Hepatocyte (in vitro differentiated cells): Measurements from ENCODE around the gene GAPT. TPM values are rescaled to one million over a fixed set of nuclear protein-coding genes. Genes with fewer than 3 reads are reported as not detected.

ENCODE experiments used
- DNase-seq: peaks from one replicate; pipeline ENCODE4 v3.0.0-alpha.2; 2016; ENCODE audit warnings: low spot score
- H2AFZ ChIP-seq: fragments of 200-600 bp; sonication (generic); 2 replicates; pipeline ENCODE4 v1.6.0; 2016; ENCODE audit warnings: antibody characterized with exemption, mild to moderate bottlenecking
- H3K27ac ChIP-seq: fragments of 200-600 bp; sonication (generic); 2 replicates; pipeline ENCODE4 v1.5.1; 2016; ENCODE audit warnings: mild to moderate bottlenecking
- H3K27me3 ChIP-seq: fragments of 200-600 bp; sonication (generic); 2 replicates; pipeline ENCODE4 v1.6.1; 2016
- H3K36me3 ChIP-seq: fragments of 200-600 bp; sonication (generic); replicated peaks from 2 replicates; pipeline ENCODE4 v1.5.1; 2016; ENCODE audit warnings: low read depth; ENCODE audit not compliant: insufficient read depth
- H3K4me1 ChIP-seq: fragments of 200-600 bp; sonication (generic); 2 replicates; pipeline ENCODE4 v1.5.1; 2016; ENCODE audit warnings: mild to moderate bottlenecking, moderate library complexity; ENCODE audit not compliant: insufficient read depth
- H3K4me2 ChIP-seq: fragments of 200-600 bp; sonication (generic); 2 replicates; pipeline ENCODE4 v1.6.0; 2016
- H3K4me3 ChIP-seq: fragments of 200-600 bp; sonication (generic); 2 replicates; pipeline ENCODE4 v1.5.1; 2016; ENCODE audit warnings: mild to moderate bottlenecking
- H3K79me2 ChIP-seq: fragments of 200-600 bp; sonication (generic); 2 replicates; pipeline ENCODE4 v1.6.0; 2017; ENCODE audit warnings: mild to moderate bottlenecking
- H3K9me2 ChIP-seq: fragments of 200-600 bp; sonication (generic); replicated peaks from 2 replicates; pipeline ENCODE4 v1.6.0; 2017; ENCODE audit warnings: mild to moderate bottlenecking; ENCODE audit not compliant: insufficient read depth
- H3K9me3 ChIP-seq: fragments of 200-600 bp; sonication (generic); 2 replicates; pipeline ENCODE4 v1.5.1; 2016; ENCODE audit warnings: low read depth, mild to moderate bottlenecking
- H4K20me1 ChIP-seq: fragments of 200-600 bp; sonication (generic); 2 replicates; pipeline ENCODE4 v1.6.0; 2016; ENCODE audit warnings: mild to moderate bottlenecking; ENCODE audit not compliant: insufficient read depth, poor library complexity, severe bottlenecking
- EZH2 ChIP-seq: fragments of 200-600 bp; sonication (generic); IDR thresholded peaks from 2 replicates; pipeline ENCODE4 v1.6.1; 2016; ENCODE audit warnings: antibody characterized with exemption, mild to moderate bottlenecking, borderline replicate concordance
- EZH2phosphoT487 ChIP-seq: fragments of 200-600 bp; sonication (generic); IDR thresholded peaks from one replicate; pipeline ENCODE4 v1.6.1; 2018; ENCODE audit warnings: antibody characterized with exemption, mild to moderate bottlenecking, low read depth, moderate library complexity; ENCODE audit not compliant: unreplicated experiment, severe bottlenecking
- WGBS: methylation state at CpG from one replicate; pipeline ENCODE4 v1.1.6; 2016; ENCODE audit warnings: low lambda C conversion rate; ENCODE audit errors: missing lambda C conversion rate; 5-methylcytosine and 5-hydroxymethylcytosine counted together
- polyA plus RNA-seq: library from polyadenylated mRNA; unstranded; fragments of >200 nt; fragmentation: Nextera tagmentation; extraction: Ambion mirVana; gene quantifications from 2 replicates; pipeline ENCODE4 v1.2.1, GENCODE V29; 2016
- total RNA-seq: library from RNA; depleted of rRNA; stranded (reverse); fragments of >200 nt; gene quantifications from 2 replicates; pipeline ENCODE4 v1.2.3, GENCODE V29; 2014
- TF ChIP-seq, protein P1 (sequence below): fragments of 200-600 bp; sonication (generic); IDR thresholded peaks from 2 replicates; pipeline ENCODE4 v1.5.1; 2016; ENCODE audit warnings: antibody characterized with exemption, mild to moderate bottlenecking; ENCODE audit not compliant: poor library complexity

The GAPT gene
- total and polyA plus RNA-seq, 2 experiments from 2014 or later = not detected

DNA sequence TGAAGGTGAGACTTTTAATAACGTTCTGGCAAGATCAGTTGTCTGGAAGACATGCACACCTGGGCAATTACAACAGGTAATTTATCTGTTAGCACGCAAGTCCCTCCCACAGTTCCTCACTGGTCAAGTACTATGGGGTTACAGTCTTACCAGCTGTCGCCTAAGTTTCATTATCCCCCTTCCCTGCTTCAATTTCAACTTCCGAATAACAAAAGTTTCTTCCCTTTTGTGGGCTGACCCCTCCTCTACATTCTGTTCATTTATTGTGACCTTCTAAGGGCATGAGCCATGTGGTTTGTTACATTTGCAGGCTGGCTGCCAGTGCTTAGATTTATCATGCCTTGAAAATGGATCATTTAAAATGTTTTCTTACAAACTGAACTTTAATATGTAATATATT is 16.5 kb downstream of the GAPT start:
- Histone ChIP-seq H3K27me3 (no peaks in the 10 kb centered on the region), H4K20me1 (no peaks in the 10 kb centered on the region), H3K9me2 (no peaks in the 10 kb centered on the region), H3K27ac (no peak overlapping the region), H3K9me3 (no peaks in the 10 kb centered on the region), H3K4me3 (no peak overlapping the region), H3K79me2 (no peaks in the 10 kb centered on the region), H2AFZ (no peak overlapping the region), H3K36me3 (no peaks in the 10 kb centered on the region), H3K4me2 (no peak overlapping the region), H3K4me1 (no peaks in the 10 kb centered on the region)
- no peak for DNase-seq
- no peak for TF ChIP-seq EZH2phosphoT487
- no peak for TF ChIP-seq EZH2
- TF ChIP-seq, protein P1, sequence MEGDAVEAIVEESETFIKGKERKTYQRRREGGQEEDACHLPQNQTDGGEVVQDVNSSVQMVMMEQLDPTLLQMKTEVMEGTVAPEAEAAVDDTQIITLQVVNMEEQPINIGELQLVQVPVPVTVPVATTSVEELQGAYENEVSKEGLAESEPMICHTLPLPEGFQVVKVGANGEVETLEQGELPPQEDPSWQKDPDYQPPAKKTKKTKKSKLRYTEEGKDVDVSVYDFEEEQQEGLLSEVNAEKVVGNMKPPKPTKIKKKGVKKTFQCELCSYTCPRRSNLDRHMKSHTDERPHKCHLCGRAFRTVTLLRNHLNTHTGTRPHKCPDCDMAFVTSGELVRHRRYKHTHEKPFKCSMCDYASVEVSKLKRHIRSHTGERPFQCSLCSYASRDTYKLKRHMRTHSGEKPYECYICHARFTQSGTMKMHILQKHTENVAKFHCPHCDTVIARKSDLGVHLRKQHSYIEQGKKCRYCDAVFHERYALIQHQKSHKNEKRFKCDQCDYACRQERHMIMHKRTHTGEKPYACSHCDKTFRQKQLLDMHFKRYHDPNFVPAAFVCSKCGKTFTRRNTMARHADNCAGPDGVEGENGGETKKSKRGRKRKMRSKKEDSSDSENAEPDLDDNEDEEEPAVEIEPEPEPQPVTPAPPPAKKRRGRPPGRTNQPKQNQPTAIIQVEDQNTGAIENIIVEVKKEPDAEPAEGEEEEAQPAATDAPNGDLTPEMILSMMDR = no peak
- 78% methylated on average over 4 of the region's 4 CpGs for WGBS

DNA sequence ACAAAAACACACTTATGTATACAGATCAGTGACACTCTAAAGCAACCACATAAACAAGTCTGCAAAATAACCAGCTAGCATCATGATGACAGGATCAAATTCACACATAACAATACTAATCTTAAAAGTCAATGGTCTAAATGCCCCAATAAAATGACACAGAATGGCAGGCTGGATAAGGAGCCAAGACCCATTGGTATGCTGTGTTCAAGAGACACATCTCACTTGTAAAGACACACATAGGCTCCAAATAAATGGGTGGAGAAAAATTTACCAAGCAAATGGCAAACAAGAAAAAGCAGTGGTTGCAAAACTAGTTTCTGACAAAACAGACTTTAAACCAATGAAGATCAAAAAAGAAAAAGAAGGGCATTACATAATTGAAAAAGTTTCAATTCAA is 26.0 kb downstream of the GAPT start:
- no peaks in the 10 kb centered on the region for H3K27me3 ChIP-seq
- TF ChIP-seq, protein P1 = no peak
- TF ChIP-seq EZH2phosphoT487 = no peak
- no peak for TF ChIP-seq EZH2
- H3K4me1 ChIP-seq = no peaks in the 10 kb centered on the region
- no peaks in the 10 kb centered on the region for H3K36me3 ChIP-seq
- no peak overlapping the region for H3K27ac ChIP-seq
- DNase-seq = no peak
- no peak overlapping the region for H2AFZ ChIP-seq
- no peaks in the 10 kb centered on the region for H3K9me3 ChIP-seq
- H3K9me2 ChIP-seq = no peaks in the 10 kb centered on the region
- H3K4me3 ChIP-seq = no peak overlapping the region
- no peak overlapping the region for H3K4me2 ChIP-seq
- H3K79me2 ChIP-seq = no peaks in the 10 kb centered on the region
- no peaks in the 10 kb centered on the region for H4K20me1 ChIP-seq

DNA sequence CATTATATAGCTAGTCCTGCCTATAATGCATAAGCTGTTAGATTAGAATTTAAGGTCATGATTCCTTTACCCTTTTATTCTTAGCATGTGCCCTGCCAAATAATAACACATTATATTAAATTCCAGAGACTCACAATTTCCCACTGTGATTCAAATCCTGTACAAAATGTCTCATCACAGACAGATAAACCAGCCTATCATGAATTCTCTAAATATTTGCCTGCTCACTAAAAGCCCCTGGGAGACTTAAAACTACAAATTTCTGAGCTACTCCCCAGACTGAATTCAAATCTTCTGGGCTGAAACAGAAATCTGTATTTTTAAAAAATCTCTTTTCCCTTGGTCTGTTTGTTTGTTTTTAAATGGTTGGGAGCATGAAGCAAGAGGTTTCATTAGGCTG is 32.7 kb downstream of the GAPT start:
- Histone ChIP-seq H4K20me1 (no peaks in the 10 kb centered on the region), H3K4me2 (no peak overlapping the region), H3K4me1 (no peaks in the 10 kb centered on the region), H3K27ac (no peak overlapping the region), H3K9me3 (no peaks in the 10 kb centered on the region), H3K27me3 (no peaks in the 10 kb centered on the region), H3K4me3 (no peak overlapping the region), H3K9me2 (no peaks in the 10 kb centered on the region), H2AFZ (no peak overlapping the region), H3K79me2 (no peaks in the 10 kb centered on the region), H3K36me3 (no peaks in the 10 kb centered on the region)
- no peak for DNase-seq
- TF ChIP-seq EZH2 = no peak
- TF ChIP-seq EZH2phosphoT487 = no peak
- TF ChIP-seq, protein P1 = no peak

DNA sequence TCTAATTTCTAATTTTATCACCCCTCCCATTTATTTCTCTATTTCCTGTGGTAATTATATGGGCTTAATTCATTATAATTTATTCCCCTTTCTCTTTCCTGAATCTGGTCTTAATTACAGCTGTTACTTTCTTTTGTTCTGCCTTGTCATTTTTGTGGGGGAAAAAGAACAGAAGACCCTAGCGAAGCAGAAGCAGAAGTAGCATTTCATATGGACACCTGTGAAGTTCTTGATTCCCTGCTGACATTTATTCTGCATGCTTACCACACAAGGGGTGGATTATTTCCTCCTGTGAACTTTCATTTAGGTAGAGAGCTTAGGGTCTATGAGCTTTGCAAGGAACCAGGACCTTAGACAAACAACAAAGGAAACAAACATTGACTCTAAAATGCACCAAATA is 33.3 kb downstream of the GAPT start:
- Histone ChIP-seq H3K36me3 (no peaks in the 10 kb centered on the region), H3K9me2 (no peaks in the 10 kb centered on the region), H3K9me3 (no peaks in the 10 kb centered on the region), H3K27ac (no peak overlapping the region), H3K4me3 (no peak overlapping the region), H3K79me2 (no peaks in the 10 kb centered on the region), H3K4me2 (no peak overlapping the region), H4K20me1 (no peaks in the 10 kb centered on the region), H3K27me3 (no peaks in the 10 kb centered on the region), H3K4me1 (no peaks in the 10 kb centered on the region), H2AFZ (no peak overlapping the region)
- no peak for DNase-seq
- 57% methylated on average over 1 of the region's 1 CpG for WGBS
- TF ChIP-seq EZH2 (no peak), EZH2phosphoT487 (no peak)
- TF ChIP-seq, protein P1 = no peak
